HCT116 (cell line): Measurements from ENCODE around the gene CCK. TPM values are rescaled to one million over a fixed set of nuclear protein-coding genes. Genes with fewer than 3 reads are reported as not detected.

Source experiments
- JUND ChIP-seq: IDR thresholded peaks from 2 replicates; pipeline ENCODE4 v1.6.1; 2012
- SIN3A ChIP-seq: IDR thresholded peaks from 2 replicates; pipeline ENCODE4 v1.6.1; 2012; ENCODE audit warnings: low read depth
- ZFX ChIP-seq: fragments of 450-650 bp; IDR thresholded peaks from 2 replicates; pipeline ENCODE4 v1.6.1; 2017
- ZNF274 ChIP-seq: fragments of 200-500 bp; sonication (Bioruptor generic); IDR thresholded peaks from 2 replicates; pipeline ENCODE4 v1.6.1; 2014; ENCODE audit warnings: mild to moderate bottlenecking, low read depth, low read length, inconsistent platforms
- total RNA-seq: library from RNA; stranded (reverse); gene quantifications from one replicate; pipeline ENCODE4 v1.2.1, GENCODE V29; 2021; ENCODE audit not compliant: unreplicated experiment
- TF ChIP-seq, protein P1 (sequence below): IDR thresholded peaks from 2 replicates; pipeline ENCODE4 v1.6.1; 2012; ENCODE audit warnings: low read depth
- TF ChIP-seq, protein P2 (sequence below), 3 experiments: fragments of 200-600 bp in 1 of 3; sonication (generic) in 1 of 3; IDR thresholded peaks in 2 of 3; conservative IDR thresholded peaks in 1 of 3; 2 replicates each; pipeline ENCODE4 v1.5.1; 2012 to 2017; ENCODE audit warnings: low read depth in 2 of 3, low read length in 2 of 3, antibody characterized with exemption in 1 of 3, borderline replicate concordance in 1 of 3, control low read depth in 1 of 3, mild to moderate bottlenecking in 1 of 3, mixed read lengths in 1 of 3, mixed run types in 1 of 3, moderate library complexity in 1 of 3; ENCODE audit not compliant: insufficient read depth in 1 of 3
- TF ChIP-seq, protein P3 (sequence below): IDR thresholded peaks from 2 replicates; pipeline ENCODE4 v1.6.1; 2011; ENCODE audit warnings: mild to moderate bottlenecking, low read length, moderate library complexity; ENCODE audit not compliant: insufficient replicate concordance; ENCODE audit errors: extremely low read depth
- TF ChIP-seq, protein P4 (sequence below): IDR thresholded peaks from 2 replicates; pipeline ENCODE4 v1.6.1; 2012

CCK gene
- total RNA-seq, 1 experiment from 2014 or later = 0.32 TPM

DNA sequence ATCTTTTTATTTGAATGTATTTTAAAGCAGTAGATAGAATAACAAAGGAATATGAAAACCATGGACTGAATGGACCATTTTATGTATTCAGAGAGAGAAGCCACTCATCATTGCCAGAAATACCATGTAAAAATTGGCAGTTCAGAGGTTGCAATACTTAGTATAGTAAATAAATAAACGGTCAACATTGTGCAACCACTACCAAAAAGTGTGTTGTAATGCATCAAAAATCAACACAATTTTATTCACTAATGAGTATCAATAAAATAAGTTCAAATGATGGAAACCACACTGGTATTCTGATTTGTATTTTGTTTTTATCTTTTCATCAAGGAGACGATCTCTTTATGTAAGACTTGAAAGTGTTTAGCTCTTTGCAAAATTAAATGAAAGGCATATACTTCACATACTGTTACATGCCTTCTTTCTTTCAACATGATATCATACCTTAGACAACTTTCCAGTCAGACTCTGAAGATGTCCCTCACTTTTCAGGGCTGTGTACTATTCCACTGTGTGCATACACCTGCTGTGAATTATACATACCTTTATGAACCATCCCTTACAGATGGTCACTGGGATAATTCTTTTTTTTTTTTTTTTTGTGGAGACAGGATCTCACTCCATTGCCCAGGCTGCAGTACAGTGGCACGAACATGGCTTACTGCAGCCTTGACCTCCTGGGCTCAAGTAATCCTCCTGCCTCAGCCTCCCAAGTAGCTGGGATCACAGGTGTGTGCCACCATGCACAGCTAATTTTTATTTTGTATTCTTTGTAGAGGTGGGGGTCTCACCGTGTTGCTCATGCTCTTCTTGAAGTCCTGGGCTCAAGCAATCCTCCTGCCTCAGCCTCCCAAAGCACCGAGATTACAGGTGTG, 40.3 kb downstream of the CCK start (continued):
- TF ChIP-seq, protein P1, sequence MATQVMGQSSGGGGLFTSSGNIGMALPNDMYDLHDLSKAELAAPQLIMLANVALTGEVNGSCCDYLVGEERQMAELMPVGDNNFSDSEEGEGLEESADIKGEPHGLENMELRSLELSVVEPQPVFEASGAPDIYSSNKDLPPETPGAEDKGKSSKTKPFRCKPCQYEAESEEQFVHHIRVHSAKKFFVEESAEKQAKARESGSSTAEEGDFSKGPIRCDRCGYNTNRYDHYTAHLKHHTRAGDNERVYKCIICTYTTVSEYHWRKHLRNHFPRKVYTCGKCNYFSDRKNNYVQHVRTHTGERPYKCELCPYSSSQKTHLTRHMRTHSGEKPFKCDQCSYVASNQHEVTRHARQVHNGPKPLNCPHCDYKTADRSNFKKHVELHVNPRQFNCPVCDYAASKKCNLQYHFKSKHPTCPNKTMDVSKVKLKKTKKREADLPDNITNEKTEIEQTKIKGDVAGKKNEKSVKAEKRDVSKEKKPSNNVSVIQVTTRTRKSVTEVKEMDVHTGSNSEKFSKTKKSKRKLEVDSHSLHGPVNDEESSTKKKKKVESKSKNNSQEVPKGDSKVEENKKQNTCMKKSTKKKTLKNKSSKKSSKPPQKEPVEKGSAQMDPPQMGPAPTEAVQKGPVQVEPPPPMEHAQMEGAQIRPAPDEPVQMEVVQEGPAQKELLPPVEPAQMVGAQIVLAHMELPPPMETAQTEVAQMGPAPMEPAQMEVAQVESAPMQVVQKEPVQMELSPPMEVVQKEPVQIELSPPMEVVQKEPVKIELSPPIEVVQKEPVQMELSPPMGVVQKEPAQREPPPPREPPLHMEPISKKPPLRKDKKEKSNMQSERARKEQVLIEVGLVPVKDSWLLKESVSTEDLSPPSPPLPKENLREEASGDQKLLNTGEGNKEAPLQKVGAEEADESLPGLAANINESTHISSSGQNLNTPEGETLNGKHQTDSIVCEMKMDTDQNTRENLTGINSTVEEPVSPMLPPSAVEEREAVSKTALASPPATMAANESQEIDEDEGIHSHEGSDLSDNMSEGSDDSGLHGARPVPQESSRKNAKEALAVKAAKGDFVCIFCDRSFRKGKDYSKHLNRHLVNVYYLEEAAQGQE = no peak
- no peak for TF ChIP-seq ZNF274
- no peak for TF ChIP-seq SIN3A
- TF ChIP-seq, protein P2, sequence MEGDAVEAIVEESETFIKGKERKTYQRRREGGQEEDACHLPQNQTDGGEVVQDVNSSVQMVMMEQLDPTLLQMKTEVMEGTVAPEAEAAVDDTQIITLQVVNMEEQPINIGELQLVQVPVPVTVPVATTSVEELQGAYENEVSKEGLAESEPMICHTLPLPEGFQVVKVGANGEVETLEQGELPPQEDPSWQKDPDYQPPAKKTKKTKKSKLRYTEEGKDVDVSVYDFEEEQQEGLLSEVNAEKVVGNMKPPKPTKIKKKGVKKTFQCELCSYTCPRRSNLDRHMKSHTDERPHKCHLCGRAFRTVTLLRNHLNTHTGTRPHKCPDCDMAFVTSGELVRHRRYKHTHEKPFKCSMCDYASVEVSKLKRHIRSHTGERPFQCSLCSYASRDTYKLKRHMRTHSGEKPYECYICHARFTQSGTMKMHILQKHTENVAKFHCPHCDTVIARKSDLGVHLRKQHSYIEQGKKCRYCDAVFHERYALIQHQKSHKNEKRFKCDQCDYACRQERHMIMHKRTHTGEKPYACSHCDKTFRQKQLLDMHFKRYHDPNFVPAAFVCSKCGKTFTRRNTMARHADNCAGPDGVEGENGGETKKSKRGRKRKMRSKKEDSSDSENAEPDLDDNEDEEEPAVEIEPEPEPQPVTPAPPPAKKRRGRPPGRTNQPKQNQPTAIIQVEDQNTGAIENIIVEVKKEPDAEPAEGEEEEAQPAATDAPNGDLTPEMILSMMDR (IDR thresholded peaks at IDR 0.05 in 2 of 3, conservative IDR thresholded peaks at IDR 0.05 in 1 of 3; ENCODE audit: borderline replicate concordance in 1 of 3, insufficient read depth in 1 of 3, low read depth in 2 of 3, low read length in 2 of 3) = no peak
- no peak for TF ChIP-seq ZFX
- TF ChIP-seq, protein P3, sequence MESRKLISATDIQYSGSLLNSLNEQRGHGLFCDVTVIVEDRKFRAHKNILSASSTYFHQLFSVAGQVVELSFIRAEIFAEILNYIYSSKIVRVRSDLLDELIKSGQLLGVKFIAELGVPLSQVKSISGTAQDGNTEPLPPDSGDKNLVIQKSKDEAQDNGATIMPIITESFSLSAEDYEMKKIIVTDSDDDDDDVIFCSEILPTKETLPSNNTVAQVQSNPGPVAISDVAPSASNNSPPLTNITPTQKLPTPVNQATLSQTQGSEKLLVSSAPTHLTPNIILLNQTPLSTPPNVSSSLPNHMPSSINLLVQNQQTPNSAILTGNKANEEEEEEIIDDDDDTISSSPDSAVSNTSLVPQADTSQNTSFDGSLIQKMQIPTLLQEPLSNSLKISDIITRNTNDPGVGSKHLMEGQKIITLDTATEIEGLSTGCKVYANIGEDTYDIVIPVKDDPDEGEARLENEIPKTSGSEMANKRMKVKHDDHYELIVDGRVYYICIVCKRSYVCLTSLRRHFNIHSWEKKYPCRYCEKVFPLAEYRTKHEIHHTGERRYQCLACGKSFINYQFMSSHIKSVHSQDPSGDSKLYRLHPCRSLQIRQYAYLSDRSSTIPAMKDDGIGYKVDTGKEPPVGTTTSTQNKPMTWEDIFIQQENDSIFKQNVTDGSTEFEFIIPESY = no peak
- TF ChIP-seq, protein P4, sequence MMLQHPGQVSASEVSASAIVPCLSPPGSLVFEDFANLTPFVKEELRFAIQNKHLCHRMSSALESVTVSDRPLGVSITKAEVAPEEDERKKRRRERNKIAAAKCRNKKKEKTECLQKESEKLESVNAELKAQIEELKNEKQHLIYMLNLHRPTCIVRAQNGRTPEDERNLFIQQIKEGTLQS = no peak
- TF ChIP-seq JUND = no peak
